OCI-LY7 (cell line): ENCODE data around the gene LTBR. TPM values are rescaled to one million over a fixed set of nuclear protein-coding genes. Genes with fewer than 3 reads are reported as not detected.

ENCODE experiments used
- BruUV-seq: library from RNA; stranded (reverse); fragments of 400-500 nt; replicated peaks from 2 replicates; lab custom pipeline; 2021; lab: Mats Ljungman, UMichigan
- CTCF ChIA-PET: fragments of 300-600 bp; sonication (Branson Sonifier 250); formaldehyde crosslinking; loops from one replicate; lab custom pipeline; 2022; ENCODE audit warnings: antibody characterized with exemption; ENCODE audit not compliant: unreplicated experiment; lab: Charles Lee
- POLR2A ChIA-PET: fragments of 300-600 bp; sonication (Branson Sonifier 250); formaldehyde crosslinking; loops from one replicate; lab custom pipeline; 2022; ENCODE audit warnings: antibody characterized with exemption; lab: Charles Lee
- DNase-seq: peaks from one replicate; pipeline ENCODE4 v3.0.0-alpha.2; 2015; ENCODE audit warnings: low spot score
- H2AFZ ChIP-seq: fragments of 200-600 bp; sonication (generic), shearing (Covaris generic); 2 replicates; pipeline ENCODE4 v1.6.1; 2014; ENCODE audit warnings: mild to moderate bottlenecking, antibody characterized with exemption, low read length, moderate library complexity
- H3K27ac ChIP-seq: fragments of 200-600 bp; sonication (generic); 2 replicates; pipeline ENCODE4 v1.5.1; 2014; ENCODE audit warnings: mixed run types, low read depth, mild to moderate bottlenecking, moderate library complexity, low read length, inconsistent platforms; ENCODE audit not compliant: poor library complexity, severe bottlenecking
- H3K36me3 ChIP-seq: fragments of 200-600 bp; sonication (generic); 2 replicates; pipeline ENCODE4 v1.6.1; 2014; ENCODE audit warnings: mild to moderate bottlenecking, antibody characterized with exemption, low read length, moderate library complexity, mixed read lengths; ENCODE audit not compliant: insufficient read depth
- H3K4me1 ChIP-seq: fragments of 200-600 bp; sonication (generic); 2 replicates; pipeline ENCODE4 v1.5.1; 2014; ENCODE audit warnings: mild to moderate bottlenecking, low read length; ENCODE audit not compliant: insufficient read depth, poor library complexity, severe bottlenecking
- H3K4me2 ChIP-seq: fragments of 200-600 bp; sonication (generic); 2 replicates; pipeline ENCODE4 v1.6.1; 2014; ENCODE audit warnings: mild to moderate bottlenecking, low read length
- H3K4me3 ChIP-seq: fragments of 200-600 bp; sonication (generic); 2 replicates; pipeline ENCODE4 v1.5.1; 2014; ENCODE audit warnings: mild to moderate bottlenecking, low read depth, low read length; ENCODE audit not compliant: poor library complexity, severe bottlenecking
- H3K79me2 ChIP-seq: fragments of 200-600 bp; sonication (generic); 2 replicates; pipeline ENCODE4 v1.6.1; 2016; ENCODE audit warnings: low read depth, mild to moderate bottlenecking, low read length, moderate library complexity, mixed read lengths; ENCODE audit not compliant: insufficient read depth
- H3K9me2 ChIP-seq: fragments of 200-600 bp; sonication (generic); 2 replicates; pipeline ENCODE4 v1.6.1; 2016; ENCODE audit warnings: mild to moderate bottlenecking, low read length, mixed read lengths; ENCODE audit not compliant: insufficient read depth
- H3K9me3 ChIP-seq: fragments of 200-600 bp; sonication (generic); 2 replicates; pipeline ENCODE4 v1.6.1; 2014; ENCODE audit warnings: mild to moderate bottlenecking, mixed run types, low read length, mixed read lengths
- H4K20me1 ChIP-seq: fragments of 200-600 bp; sonication (generic); 2 replicates; pipeline ENCODE4 v1.6.1; 2014; ENCODE audit warnings: mild to moderate bottlenecking, antibody characterized with exemption, low read length, moderate library complexity, mixed read lengths; ENCODE audit not compliant: insufficient read depth
- CTCF ChIP-seq: fragments of 200-600 bp; sonication (generic); conservative IDR thresholded peaks from 2 replicates; pipeline ENCODE4 v1.5.1; 2014; ENCODE audit warnings: mild to moderate bottlenecking, antibody characterized with exemption, low read length, moderate library complexity, mixed read lengths
- EZH2phosphoT487 ChIP-seq: fragments of 200-600 bp; sonication (generic); IDR thresholded peaks from 2 replicates; pipeline ENCODE4 v1.6.1; 2018; ENCODE audit warnings: low read depth, borderline replicate concordance, mild to moderate bottlenecking, mixed run types, antibody characterized with exemption, low read length, moderate library complexity, mixed read lengths
- intact Hi-C: fragments of 100-400 bp; cut with micrococcal nuclease; formaldehyde crosslinking; loops from one replicate; pipeline ENCODE4 v1.10.0; 2022; ENCODE audit not compliant: unreplicated experiment
- total RNA-seq, 2 experiments: library from RNA; depleted of rRNA in 1 of 2; stranded (reverse); fragments of >200 nt in 1 of 2; shearing (Covaris generic) in 1 of 2; gene quantifications; 2 replicates each; pipeline ENCODE4 v1.2.3, GENCODE V29; 2014 to 2022

The LTBR gene
- total RNA-seq, 2 experiments from 2014 or later: not detected

- Histone ChIP-seq H3K36me3 (no peaks in the 10 kb centered on the region), H3K4me2 (no peak overlapping the region), H4K20me1 (no peaks in the 10 kb centered on the region), H3K9me2 (no peaks in the 10 kb centered on the region), H3K27ac (no peak overlapping the region), H3K4me1 (no peaks in the 10 kb centered on the region), H3K4me3 (no peak overlapping the region), H3K9me3 (no peaks in the 10 kb centered on the region), H3K79me2 (no peaks in the 10 kb centered on the region), H2AFZ (no peak overlapping the region)
- ChIA-PET CTCF (no interaction called here), POLR2A (no interaction called here)
- intact Hi-C loops: no loop called here
- TF ChIP-seq EZH2phosphoT487 (no peak), CTCF (no peak)
- DNase-seq: no peak
- BruUV-seq: no TSS peak
These were observed 2.5 kb downstream of the LTBR start for GRCh38 chr12:6386491-6386890.

DNA sequence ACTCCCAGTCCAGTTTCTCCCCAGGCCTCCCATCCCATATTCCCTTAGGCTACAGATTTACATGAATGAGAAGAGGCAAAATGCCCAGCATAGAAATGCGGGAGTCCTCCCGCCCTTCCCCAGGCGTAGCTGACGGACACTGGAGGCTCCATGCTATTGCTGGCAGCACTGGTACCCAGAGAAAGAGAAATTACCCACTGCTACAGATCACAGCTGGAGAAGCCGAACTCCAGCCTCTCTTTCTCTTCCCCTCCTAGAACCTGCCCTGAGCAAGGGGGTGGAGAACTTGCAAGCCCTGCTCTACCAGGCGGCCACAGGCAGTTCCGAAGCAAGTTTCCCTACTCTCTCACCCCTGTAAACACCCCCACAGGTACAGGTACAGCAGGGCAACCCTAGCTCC lies 3.6 kb downstream of the LTBR start:
- Histone ChIP-seq H3K9me2 (no peaks in the 10 kb centered on the region), H4K20me1 (no peaks in the 10 kb centered on the region), H3K4me1 (no peaks in the 10 kb centered on the region), H3K79me2 (no peaks in the 10 kb centered on the region), H3K27ac (no peak overlapping the region), H3K36me3 (no peaks in the 10 kb centered on the region), H3K4me3 (no peak overlapping the region), H3K4me2 (no peak overlapping the region), H2AFZ (no peak overlapping the region), H3K9me3 (no peaks in the 10 kb centered on the region)
- CTCF ChIA-PET: no interaction called here
- POLR2A ChIA-PET: interaction anchor here (0.9 kb wide), 1 partner anchor 10 kb away, joined by 3 read pairs; no protein-coding TSS in a partner anchor
- no peak for TF ChIP-seq EZH2phosphoT487
- TF ChIP-seq CTCF: no peak
- intact Hi-C loops: no loop called here
- no TSS peak for BruUV-seq
- DNase-seq: no peak

DNA sequence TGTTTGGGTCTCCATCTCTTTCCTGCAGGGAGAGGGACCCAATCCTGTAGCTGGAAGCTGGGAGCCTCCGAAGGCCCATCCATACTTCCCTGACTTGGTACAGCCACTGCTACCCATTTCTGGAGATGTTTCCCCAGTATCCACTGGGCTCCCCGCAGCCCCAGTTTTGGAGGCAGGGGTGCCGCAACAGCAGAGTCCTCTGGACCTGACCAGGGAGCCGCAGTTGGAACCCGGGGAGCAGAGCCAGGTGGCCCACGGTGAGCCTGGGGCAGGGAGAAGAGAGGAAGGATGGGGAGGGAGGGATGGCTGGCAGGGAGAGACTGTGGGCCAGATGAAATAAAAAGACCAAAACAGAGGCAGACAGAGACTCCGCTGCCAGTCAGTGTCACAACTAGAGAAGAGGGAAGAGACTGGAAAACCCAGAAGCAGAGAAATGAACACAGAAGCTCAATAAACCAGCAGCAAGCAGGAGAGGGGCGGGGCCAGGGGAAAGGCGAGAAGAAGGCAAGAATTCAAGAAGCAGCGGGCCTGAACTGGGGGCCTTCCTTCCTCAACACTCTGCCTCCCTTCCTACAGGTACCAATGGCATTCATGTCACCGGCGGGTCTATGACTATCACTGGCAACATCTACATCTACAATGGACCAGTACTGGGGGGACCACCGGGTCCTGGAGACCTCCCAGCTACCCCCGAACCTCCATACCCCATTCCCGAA lies 6.3 kb downstream of the LTBR start:
- no peak overlapping the region for H3K4me3 ChIP-seq
- H4K20me1 ChIP-seq: no peaks in the 10 kb centered on the region
- ChIA-PET CTCF (no interaction called here), POLR2A (interaction anchor here (0.6 kb wide), 1 partner anchor 127 kb away, joined by 4 read pairs; no protein-coding TSS in a partner anchor)
- TF ChIP-seq CTCF: no peak
- no peak for TF ChIP-seq EZH2phosphoT487
- intact Hi-C loops: no loop called here
- H3K4me2 ChIP-seq: no peak overlapping the region
- H3K9me3 ChIP-seq: no peaks in the 10 kb centered on the region
- H3K27ac ChIP-seq: no peak overlapping the region
- H3K79me2 ChIP-seq: no peaks in the 10 kb centered on the region
- H3K9me2 ChIP-seq: no peaks in the 10 kb centered on the region
- H2AFZ ChIP-seq: no peak overlapping the region
- DNase-seq: no peak
- H3K36me3 ChIP-seq: no peaks in the 10 kb centered on the region
- no peaks in the 10 kb centered on the region for H3K4me1 ChIP-seq
- no TSS peak for BruUV-seq
